ENCODE data around the gene STX8.
"Not testable (repeated sequence)": the region's sequence is repeated elsewhere in the genome, so short reads cannot be mapped to it uniquely, and the experiment has no call there.

STX8 gene

DNA sequence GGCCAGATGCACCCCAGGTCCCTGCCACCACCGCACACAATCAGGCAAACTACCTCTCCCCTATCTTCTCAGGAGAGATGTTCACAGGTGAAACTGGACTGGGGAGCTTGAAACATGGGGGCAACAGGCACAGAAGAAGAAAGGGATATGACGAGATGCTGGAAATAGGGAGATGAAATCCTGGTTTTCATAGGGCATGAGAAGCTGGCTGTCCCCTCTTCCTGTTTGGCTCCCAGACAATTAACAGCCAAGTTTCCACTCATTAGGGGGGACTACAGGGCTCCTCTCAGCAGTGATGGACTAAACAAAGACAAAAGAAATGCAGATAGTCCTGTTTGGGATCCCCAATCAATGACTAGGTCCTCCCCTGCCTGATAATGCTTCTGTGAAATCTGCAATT is 288.3 kb downstream of the STX8 start:
- no peak for DNase-seq

DNA sequence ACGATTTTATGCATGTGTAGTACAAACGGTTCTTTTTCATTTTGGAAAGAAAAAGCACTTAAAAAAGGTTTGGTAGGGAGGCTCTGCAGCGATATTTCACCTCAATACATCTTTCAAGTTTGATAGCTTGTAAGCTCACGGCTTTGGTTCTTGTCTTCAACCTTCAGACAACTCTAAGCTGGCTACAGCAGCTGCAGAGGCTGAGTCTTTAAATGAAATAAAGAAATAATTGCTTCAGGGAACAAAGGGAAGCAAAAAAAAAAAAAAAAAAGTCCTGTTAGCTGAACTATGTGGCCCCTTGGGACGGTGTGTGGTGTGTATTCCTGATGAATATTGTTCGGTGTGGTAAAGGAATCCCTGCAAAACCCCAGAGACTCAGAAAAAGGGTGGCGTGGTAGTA is 289.2 kb downstream of the STX8 start:
- DNase-seq, result no peak

DNA sequence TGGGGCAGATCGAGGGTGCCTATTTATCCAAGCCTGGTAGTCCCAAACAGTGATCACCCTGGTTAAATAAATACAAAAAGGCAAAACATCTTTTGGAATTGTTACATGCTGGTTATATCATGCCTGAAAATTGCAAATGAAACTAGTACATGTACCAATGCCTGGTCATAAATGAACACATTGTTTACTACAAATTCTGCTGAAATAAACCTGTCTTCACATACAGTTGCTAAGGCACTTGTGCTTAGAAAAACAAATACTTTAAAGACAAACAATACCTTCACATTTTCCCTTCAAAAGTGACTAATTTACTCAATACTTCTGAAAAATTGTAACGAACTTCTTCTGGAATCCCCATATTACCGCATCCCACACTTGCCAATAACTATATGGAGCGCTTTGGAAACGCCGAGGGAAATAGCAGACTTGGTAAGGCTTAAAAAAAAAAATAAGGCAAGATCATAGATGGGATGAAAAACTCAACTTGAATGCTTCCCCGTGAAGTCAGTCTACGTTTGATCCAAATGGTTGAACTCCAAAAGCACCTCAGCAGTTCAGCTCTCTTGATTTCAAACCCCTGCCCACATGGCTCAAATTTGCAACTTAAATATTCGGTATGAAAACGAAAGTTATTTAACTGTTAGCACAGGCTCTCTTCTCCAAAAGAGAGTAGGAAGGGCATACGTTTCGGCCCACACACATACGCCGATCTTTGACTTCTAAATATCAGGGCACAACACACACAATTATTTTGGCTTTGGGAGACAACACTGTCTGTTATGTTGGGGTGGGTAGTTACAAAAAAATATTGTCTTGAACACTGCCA is 289.8 kb downstream of the STX8 start:
- DNase-seq, result no peak

DNA sequence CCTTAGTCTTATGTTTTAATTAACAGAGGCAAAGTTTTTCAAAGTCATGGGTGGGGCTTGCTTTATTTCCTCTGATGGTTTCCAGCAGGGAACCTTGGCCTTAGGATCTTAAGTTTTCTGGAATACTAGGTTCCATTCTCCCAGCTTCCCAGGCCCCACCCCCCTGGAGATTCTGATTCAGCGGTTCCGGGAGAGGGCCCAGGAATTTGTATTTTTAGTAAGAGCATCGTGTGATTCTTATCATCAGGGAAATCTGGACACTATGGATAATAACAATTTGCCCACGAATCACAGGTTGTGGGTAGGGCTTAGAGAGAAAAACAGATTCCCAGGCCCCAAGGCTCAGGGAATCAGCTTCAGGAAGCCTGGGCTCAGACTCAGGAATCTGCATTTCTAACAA is 290.7 kb downstream of the STX8 start:
- DNase-seq, result no peak

DNA sequence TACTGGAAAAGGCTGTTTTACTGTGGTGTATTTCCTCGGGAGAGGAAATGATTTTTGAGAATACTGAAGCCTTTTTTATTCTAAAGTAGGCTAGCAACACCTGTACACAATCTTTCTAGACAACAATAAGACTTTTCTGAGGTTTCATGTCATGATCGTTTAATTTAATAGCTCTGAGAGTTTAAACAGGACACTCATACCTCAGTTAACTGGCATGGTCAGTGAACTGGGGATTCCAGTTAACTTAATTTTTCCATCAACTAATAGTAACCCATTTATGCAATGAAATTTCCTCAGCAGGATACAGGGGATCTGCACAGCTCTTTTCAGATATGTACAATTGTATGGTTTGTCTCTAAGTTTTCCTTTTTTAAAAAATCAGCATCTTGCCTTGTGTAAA is 291.7 kb downstream of the STX8 start:
- DNase-seq, result no peak

DNA sequence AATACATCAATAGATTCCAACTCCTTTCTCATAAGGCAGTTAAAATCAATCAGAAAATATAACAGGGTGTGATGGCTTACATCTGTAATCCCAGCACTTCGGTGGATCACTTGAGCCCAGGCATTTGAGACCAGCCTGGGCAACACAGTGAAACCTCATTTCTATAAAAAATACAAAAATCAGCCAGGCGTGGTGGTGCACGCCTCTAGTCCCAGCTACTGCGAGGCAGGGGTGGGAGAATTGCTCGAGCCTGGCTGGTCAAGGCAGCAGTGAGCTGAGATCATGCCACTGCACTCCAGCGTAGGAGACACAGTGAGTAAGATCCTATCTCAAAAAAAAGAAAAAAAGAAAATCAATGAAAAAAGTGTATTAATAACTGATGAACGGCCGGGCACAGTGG is 295.7 kb downstream of the STX8 start:
- no peak for DNase-seq

DNA sequence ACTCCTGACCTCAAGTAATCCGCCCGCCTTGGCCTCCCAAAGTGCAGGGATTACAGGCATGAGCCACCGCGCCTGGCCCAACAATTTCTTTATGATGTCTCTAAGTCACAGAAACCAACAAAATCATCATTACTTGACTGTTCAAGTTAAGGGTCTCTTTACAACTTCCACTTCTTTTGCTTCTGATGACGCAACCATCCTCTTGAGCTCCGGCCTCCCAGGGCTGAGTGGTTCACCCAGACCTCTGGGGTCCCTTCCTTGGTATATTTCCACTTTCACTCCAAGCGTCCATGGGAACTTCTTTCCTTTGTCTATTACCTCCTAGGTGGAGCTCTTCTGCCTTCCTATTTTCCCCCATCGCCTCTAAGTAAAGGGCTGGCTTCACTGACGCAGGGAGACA is 300.6 kb downstream of the STX8 start:
- DNase-seq, result peak; percentile 70

DNA sequence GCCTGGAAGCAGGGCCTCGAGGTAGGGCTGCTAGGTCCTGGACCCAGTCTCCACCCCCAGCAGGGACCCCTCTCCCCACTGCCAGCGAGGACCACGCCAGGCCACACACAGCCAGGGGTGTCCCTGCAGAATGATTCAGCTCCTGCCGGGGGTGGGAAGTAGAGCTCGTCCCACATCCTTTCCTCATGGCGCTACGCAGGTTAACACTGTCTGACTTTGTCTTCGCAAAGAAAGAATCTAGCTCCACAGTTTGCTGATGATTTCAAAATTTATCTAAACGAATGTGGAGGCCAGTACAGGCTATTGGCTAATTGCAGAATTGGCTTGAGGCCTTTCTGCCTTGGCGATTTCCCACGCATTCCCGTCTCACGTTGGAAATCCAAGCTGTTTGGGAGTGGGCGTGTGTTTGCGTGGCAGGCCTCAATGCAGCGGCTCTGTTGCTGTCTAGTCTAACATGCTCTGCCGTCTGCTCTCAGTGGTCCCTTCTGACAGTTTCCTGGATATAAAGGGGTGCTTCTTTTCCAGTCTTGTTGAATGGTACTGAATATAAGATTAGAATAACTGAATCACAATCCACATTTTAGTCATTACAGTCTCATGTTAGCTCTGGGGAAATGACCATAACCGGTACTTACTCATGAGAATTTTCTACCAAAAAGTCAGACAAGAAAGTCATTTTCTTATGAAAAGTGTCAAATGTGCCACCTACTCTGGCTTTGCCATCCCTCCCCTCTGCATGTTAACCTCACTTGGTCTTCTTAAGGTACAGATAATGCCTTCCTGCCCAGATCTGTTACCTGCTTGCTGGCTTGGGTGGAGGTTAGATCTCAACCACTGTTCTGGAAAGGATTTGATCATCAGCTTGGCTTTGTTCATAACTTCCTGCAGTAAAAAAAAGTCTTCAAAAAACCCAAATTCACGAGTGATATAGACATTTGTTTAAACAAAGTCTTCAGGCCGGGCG is 301.9 kb downstream of the STX8 start:
- DNase-seq, result no peak

DNA sequence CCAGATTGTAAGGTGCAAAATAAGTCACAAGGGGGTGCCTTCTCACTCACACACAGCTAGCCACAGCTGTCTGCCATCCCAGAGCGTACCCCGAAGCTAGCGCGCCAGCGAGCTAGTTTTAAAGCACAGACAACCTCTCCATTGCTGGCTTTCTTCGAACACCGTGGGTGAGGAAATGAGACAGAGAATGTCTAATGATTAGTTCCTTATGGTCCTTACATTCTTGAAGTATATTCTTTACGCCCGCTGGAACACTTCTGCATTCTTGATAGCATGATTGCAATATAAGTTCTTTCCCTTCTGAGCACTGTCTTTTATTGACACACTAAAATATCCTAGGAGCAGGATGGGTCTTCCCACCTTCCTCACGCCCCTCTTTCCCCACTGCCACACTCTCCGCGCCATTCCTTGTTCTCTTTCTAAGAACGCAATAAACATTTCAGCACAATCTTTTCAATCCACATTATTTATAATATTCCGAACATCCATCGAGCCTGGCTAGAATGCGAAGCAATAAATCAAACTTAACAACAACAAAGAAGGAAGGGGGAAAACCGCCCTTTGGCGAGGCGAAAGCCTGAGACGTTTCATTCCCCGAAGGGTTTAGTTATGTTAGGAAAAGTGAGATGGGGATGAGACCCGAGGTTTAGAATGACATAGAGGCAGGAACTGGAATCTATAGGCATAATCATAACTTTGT is 303.0 kb downstream of the STX8 start:
- peak; percentile 49 for DNase-seq

DNA sequence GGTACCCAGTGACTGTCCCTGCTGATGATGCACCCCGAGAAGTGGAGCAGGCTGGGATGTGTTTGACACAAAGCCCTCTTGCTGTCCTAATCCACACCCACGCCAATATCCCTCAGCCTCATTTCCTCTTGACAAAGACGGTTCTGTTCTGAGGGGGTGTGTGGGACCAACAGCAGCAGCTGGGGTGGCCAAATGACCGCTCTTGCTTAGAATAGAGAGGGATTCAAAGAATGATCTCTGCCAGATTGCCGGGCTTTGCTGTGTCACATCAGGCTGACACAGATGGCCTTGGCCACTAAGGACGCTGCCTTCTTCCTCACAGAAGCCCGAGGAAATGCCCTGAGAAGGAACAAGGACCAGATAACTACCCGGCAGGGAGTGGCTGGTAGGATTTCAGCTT is 303.6 kb downstream of the STX8 start:
- no peak for DNase-seq

DNA sequence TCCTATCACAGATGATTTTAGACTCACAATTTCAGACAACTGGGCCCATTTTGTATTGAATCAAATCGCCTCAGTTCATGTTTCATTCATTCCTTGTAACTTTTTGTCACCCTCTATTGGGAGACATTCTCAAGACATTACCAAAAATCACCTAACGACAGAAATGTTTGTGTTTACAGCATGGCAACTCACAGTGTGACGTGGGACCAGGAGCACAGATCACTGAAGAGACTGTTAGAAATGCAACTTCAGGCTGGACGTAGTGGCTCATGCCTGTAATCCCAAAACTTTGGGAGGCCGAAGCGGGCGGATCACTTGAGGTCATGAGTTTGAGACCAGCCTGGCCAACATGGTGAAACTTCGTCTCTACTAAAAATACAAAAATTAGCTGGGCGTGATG is 304.7 kb downstream of the STX8 start:
- no peak for DNase-seq

DNA sequence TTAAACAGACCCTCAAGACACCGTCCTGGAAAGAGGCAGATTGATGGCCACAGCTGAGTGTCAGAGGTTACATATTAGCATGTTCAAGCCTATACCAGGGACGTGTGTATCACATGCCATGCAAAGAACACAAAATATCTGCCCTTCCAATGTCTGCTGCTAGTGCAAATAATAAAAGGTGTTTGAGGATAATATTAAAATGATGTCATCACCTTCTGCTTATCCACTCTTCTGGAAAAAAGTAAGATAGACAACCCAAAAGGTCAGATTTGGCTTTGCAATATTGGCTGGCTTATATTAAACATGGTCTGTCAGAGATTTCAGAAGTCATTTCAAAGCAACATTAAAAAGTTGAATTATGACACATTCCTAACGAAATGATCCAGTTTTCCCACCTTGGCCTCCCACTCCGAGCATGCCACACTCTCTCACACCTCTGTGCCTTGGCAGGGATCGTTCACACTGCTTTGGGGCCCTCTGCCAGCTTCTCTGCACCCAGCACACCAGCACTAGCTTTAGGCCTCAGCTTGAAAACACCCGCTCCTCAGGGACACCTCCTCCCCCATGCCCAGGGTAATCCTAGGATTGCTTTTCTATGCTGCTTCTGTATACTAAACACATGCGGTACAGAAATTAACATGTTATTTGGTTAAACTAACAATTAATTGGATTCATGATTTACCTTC is 306.1 kb downstream of the STX8 start:
- DNase-seq, result no peak

DNA sequence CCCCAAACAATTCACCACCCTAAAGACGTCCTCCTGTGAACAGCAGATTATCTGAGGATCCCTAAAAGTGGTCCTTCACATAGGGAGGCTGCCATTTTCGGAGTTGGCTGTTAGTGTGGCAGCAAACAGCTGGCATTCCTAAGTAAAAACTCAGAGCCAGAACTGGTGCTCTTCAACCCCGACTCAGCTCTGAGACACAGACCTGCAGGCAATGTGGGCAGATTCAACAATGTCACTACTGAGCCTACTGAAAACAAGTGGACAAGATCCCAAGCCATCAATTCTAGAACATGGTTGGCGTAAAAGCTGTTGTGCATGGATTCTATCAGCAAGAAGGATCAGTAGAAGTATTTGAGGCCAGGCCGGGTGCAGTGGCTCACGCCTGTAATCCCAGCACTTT is 307.1 kb downstream of the STX8 start:
- DNase-seq, result no peak

DNA sequence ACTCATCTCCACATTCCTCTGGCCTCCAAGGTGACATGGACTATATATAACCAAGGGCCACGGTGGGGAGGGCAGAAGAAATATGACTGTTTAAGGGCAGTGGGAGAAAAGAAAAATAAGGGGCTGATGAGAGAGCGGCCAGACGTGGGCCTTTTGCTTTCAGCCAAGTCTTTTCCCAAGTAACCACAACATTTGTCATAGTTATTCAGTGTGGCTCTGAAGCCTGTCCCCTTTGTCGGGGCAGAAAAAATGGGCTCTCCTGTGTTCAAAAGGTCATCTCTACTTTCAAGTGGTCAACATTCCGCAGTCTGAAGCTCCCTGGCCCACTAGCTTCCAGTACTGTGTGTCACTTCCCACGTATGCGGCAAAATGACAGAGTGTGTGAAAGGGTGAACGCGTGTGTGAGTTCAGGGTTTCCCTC is 308.9 kb downstream of the STX8 start:
- DNase-seq, result no peak

DNA sequence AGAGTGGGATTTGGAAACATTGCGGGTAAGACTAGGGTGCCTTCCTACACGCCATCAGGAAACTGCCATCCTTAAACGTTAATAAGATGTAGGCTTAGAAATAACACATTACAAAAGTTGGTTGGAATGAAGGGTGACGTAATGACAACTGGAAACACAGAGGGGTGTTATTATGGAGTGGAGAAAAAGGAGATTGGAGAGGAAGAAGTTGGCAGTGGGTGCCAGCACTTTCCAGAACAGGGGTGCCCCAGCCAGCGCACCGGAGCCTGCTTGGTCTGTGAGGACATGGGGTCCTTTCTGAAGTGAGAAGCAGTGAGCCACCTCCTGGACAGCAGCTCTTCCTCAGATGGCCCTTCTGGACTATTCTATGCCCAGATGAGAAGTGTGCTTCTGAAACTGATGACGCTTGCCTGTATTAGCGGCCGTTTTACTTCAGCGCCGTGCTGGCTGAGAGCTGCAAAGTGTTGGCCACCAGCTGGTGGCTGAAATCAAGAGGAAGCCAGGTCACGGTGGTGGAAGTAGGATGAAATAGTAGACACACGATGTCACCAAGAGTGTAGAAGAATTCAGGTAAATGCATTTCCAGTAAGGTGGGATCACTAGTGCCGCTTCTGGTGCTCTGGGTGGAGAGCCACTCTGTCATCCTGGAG is 309.5 kb downstream of the STX8 start:
- DNase-seq, result no peak

DNA sequence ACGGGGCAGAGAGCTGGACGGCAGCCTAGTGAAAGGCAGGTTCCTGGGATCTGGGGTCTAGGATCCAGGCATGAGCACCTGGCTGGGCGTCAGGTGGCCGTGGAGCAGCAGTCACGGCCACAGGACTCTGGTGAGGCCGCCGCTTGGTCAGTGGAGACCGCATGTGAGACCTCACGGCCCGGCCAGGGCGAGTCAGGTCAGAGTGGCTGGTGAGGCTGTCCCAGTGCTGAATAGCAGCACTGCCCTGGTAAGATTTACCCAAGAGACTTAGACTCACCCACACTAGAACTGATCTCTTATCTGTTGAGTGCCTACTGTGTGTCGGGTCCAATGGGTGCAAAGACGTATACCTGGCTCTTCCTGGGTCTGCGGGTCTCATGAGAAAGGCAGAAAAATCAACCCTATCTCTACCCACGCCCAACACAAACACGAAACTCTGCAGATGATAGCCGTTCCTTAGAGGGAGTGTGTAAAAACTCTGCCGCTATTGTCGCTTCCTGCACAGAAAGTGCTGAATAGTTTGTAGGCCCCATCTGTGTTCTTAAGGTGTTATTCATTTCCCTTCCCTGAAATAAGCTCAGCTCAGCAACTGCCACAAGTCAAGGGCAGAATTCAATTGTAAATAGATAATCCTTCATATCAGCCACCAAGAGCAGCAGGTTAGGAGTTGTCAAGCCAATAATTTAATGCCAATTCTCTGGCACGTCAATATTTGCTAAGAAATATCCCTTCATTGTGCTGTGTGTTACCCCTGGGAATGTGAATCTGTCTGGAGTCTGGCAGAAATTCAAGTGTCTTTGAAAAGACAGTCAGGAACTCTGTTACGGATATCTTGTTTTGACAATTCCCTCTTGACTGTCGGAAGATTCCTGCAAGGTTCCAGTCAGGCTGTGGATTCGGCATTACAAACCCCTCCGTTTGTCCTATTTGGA is 314.3 kb downstream of the STX8 start:
- no peak for DNase-seq

DNA sequence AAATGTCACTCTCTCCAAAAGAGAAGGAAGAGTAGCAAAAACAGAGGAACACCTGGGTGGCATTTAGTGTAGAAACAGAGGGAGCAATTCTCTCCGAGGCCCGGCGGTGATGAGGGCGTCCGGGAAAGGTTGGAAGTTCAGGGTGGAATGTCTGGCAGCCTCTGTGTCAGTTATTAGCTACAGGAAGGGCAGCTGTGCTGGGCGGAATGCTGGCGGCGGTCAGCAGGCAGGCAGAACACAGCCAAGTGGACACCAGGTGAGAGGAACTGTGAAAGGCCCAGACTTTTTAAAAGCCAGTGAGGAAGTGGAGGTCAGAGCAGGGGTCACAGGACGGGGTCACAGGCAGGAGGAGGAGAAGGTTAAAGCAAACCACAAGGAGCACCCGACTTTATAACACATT is 316.2 kb downstream of the STX8 start:
- no peak for DNase-seq

DNA sequence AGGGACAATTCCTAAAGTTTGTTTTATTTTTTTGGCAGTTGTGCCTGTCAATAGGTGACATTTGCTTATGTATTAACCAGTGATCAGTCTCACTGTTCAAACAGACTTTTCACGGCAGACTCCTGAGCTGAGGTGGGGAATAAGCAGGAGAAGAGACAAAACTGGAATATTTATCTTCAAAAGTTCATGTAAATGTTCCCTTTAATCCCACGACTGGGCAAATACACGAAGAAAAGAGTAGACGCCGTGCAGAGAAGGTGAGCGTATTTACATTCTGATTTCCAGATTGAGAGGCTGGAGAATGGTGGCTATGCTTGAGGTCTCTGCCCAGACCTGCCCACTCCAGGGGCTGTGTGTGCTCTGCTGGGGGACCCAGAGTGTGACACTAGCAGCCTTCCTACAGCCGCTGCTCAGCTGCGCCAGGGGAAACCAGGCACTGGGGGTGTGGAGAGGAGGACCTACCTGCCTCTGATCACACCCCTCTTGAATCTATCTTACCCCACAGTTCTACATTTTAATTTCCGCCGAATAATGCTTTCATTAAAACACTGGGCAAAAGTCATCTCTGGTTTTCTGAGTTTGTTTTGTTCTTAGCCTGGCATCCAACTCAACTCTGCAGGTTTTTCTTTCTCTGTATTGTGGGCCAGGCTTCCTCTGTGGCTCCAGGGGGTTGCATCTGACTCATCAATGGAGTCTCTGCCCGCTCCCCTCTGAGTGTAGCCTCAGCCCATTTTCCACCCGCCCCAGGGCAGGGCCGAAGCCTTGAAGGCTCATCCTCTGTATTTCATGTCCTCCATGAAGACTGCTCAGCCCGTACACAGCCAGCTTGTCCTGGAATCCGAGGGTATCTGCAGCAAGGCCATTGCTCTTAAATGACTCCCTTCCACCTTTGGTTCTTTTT is 317.3 kb downstream of the STX8 start:
- no peak for DNase-seq

DNA sequence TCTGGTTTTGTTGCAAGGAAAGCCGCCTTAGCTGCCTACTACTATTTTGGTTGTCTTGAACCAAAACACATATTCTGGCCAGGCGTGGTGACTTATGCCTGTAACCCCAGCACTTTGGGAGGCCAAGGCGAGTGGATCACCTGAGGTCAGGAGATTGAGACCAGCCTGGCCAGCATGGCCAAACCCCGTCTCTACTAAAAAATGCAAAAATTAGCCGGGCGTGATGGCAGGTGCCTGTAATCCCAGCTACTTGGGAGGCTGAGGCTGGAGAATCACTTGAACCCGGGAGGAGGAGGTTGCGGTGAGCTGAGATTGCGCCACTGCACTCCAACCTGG is 318.0 kb downstream of the STX8 start:
- DNase-seq, result not testable (repeated sequence)
